ENCODE results near the gene SSH2. TPM values are rescaled to one million over a fixed set of nuclear protein-coding genes. Genes with fewer than 3 reads are reported as not detected.

SSH2 gene
- total RNA-seq, 1 experiment from 2014 or later: 8.5 TPM

GRCh38 chr17:29883497-29883896, 46.5 kb downstream of the SSH2 start:
- Histone ChIP-seq H3K4me2 (ENCODE audit: low read length) (no peak overlapping the region), H3K9ac (ENCODE audit: low read length) (no peak overlapping the region), H3K79me2 (ENCODE audit: low read length) (no peaks in the 10 kb centered on the region), H4K20me1 (ENCODE audit: low read length) (no peaks in the 10 kb centered on the region), H3K27me3 (ENCODE audit: low read length) (no peaks in the 10 kb centered on the region), H3K36me3 (ENCODE audit: low read depth, low read length) (no peaks in the 10 kb centered on the region), H3K9me2 (replicated peaks; ENCODE audit: low read length) (no peaks in the 10 kb centered on the region), H3F3A (ENCODE audit: low read length, unreplicated experiment) (no peaks in the 10 kb centered on the region), H3K9me3 (ENCODE audit: low read length) (no peaks in the 10 kb centered on the region), H3K27ac (ENCODE audit: low read length) (no peak overlapping the region), H3K4me3 (ENCODE audit: low read length) (no peak overlapping the region), H3K4me1 (ENCODE audit: insufficient read depth, low read length) (no peaks in the 10 kb centered on the region), H2AFZ (ENCODE audit: low read length) (no peak overlapping the region)
- ATAC-seq: no peak
- intact Hi-C loops (cut with micrococcal nuclease): no loop called here
- TF ChIP-seq EZH2 (IDR thresholded peaks at IDR 0.05; ENCODE audit: low read length, unreplicated experiment): no peak
- TF ChIP-seq CTCF (conservative IDR thresholded peaks at IDR 0.05; ENCODE audit: low read depth, low read length): no peak
- no peak for TF ChIP-seq EZH2phosphoT487 (IDR thresholded peaks at IDR 0.05; ENCODE audit: borderline replicate concordance, low read length)
- ChIA-PET POLR2A (ENCODE audit: unreplicated experiment) (no interaction called here), CTCF (no interaction called here)
- DNase-seq: no peak
- BruUV-seq (replicated peaks): no TSS peak

GRCh38 chr17:29881256-29881655, 48.8 kb downstream of the SSH2 start:
- no TSS peak for BruUV-seq (replicated peaks)
- Histone ChIP-seq H3K36me3 (ENCODE audit: low read depth, low read length) (no peaks in the 10 kb centered on the region), H3K9ac (ENCODE audit: low read length) (no peak overlapping the region), H3K4me2 (ENCODE audit: low read length) (no peak overlapping the region), H3K27ac (ENCODE audit: low read length) (no peak overlapping the region), H3F3A (ENCODE audit: low read length, unreplicated experiment) (no peaks in the 10 kb centered on the region), H2AFZ (ENCODE audit: low read length) (no peak overlapping the region), H3K27me3 (ENCODE audit: low read length) (no peaks in the 10 kb centered on the region), H3K4me1 (ENCODE audit: insufficient read depth, low read length) (no peaks in the 10 kb centered on the region), H4K20me1 (ENCODE audit: low read length) (no peaks in the 10 kb centered on the region), H3K4me3 (ENCODE audit: low read length) (no peak overlapping the region), H3K9me3 (ENCODE audit: low read length) (no peaks in the 10 kb centered on the region), H3K79me2 (ENCODE audit: low read length) (no peaks in the 10 kb centered on the region), H3K9me2 (replicated peaks; ENCODE audit: low read length) (no peaks in the 10 kb centered on the region)
- ATAC-seq (no peak), DNase-seq (no peak)
- ChIA-PET CTCF (no interaction called here), POLR2A (ENCODE audit: unreplicated experiment) (interaction anchor here (0.6 kb wide), 1 partner anchor 217 kb away, joined by 13 read pairs; no protein-coding TSS in a partner anchor)
- intact Hi-C loops (cut with micrococcal nuclease): no loop called here
- no peak for TF ChIP-seq EZH2 (IDR thresholded peaks at IDR 0.05; ENCODE audit: low read length, unreplicated experiment)
- no peak for TF ChIP-seq EZH2phosphoT487 (IDR thresholded peaks at IDR 0.05; ENCODE audit: borderline replicate concordance, low read length)
- no peak for TF ChIP-seq CTCF (conservative IDR thresholded peaks at IDR 0.05; ENCODE audit: low read depth, low read length)

- POLR2A ChIA-PET (ENCODE audit: unreplicated experiment): no interaction called here
- BruUV-seq (replicated peaks): no TSS peak
- H3K27me3 ChIP-seq (ENCODE audit: low read length): no peaks in the 10 kb centered on the region
- DNase-seq: no peak
- H3K27ac ChIP-seq (ENCODE audit: low read length): no peak overlapping the region
- H3F3A ChIP-seq (ENCODE audit: low read length, unreplicated experiment): no peaks in the 10 kb centered on the region
- no peak overlapping the region for H3K4me2 ChIP-seq (ENCODE audit: low read length)
- H3K4me1 ChIP-seq (ENCODE audit: insufficient read depth, low read length): no peaks in the 10 kb centered on the region
- no peaks in the 10 kb centered on the region; the same call in 1 of the 2 replicates for H3K36me3 ChIP-seq (ENCODE audit: low read depth, low read length)
- intact Hi-C loops (cut with micrococcal nuclease): no loop called here
- H3K9ac ChIP-seq (ENCODE audit: low read length): no peak overlapping the region
- no peaks in the 10 kb centered on the region for H4K20me1 ChIP-seq (ENCODE audit: low read length)
- H3K9me3 ChIP-seq (ENCODE audit: low read length): no peaks in the 10 kb centered on the region
- H3K79me2 ChIP-seq (ENCODE audit: low read length): no peaks in the 10 kb centered on the region
- ATAC-seq: no peak
- no peak for TF ChIP-seq EZH2phosphoT487 (IDR thresholded peaks at IDR 0.05; ENCODE audit: borderline replicate concordance, low read length)
- TF ChIP-seq CTCF (conservative IDR thresholded peaks at IDR 0.05; ENCODE audit: low read depth, low read length): no peak
- TF ChIP-seq EZH2 (IDR thresholded peaks at IDR 0.05; ENCODE audit: low read length, unreplicated experiment): no peak
- H3K4me3 ChIP-seq (ENCODE audit: low read length): no peak overlapping the region
- no peak overlapping the region for H2AFZ ChIP-seq (ENCODE audit: low read length)
- H3K9me2 ChIP-seq (replicated peaks; ENCODE audit: low read length): no peaks in the 10 kb centered on the region
- CTCF ChIA-PET: no interaction called here
Measured at GRCh38 chr17:29880031-29880430, 50.0 kb downstream of the SSH2 start.

All from PC-3 (cell line).